Kidney tubule cell (primary cell): ENCODE data around the gene UNC80.
A peak's percentile ranks its signal among the peaks of the same experiment; 100 is the strongest.

Experiments
- DNase-seq: peaks from one replicate; pipeline ENCODE4 v3.0.0-alpha.2; 2018; ENCODE audit warnings: low spot score

The UNC80 gene

DNA sequence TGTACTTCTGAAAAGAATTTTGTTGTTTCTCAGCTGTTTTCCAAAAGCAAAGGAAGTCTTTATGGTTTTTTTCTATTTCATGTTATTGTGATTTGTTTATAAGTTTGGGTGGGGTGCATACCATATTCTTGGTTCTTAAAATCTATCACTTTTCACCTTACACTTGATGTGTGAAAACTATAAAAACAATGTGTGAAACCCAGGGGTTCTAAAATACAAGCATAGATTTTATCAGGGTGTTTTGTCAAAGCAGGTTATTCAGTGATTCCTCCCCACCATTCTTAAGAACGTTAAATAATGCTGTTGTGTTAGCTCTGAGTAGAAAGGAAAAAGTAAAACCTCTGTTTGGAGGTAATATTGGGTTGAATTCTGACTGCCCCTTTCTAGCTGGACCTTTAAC lies 248.5 kb downstream of the UNC80 start:
- no peak for DNase-seq

DNA sequence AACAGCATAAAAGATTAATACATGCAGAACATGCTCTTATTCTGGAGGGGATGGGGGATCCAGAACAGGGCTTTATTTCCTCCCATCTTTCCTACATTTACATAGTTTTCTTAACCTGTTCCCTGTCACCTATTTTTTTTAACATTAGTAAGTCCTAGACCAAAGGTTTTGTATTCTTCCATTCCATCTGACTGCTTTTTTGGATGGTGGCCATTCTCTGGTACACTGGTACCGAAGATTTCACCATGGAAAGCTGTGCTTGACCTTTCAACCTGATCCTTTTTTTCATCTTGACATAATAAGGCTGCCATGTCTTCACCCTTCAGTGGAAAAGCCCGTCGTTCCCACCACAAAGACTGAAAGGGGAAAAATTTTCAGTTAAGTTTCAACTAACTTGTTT lies 251.2 kb downstream of the UNC80 start:
- DNase-seq: no peak

- DNase-seq: no peak
Measured at GRCh38 chr2:210027608-210028007, 256.0 kb downstream of the UNC80 start.

- DNase-seq: peak; percentile 13
Measured at GRCh38 chr2:210028178-210028577, 256.5 kb downstream of the UNC80 start.

GRCh38 chr2:210034087-210034683 lies 262.6 kb downstream of the UNC80 start:
- no peak for DNase-seq

- DNase-seq: no peak
Measured at GRCh38 chr2:210035679-210036078, 264.0 kb downstream of the UNC80 start.

DNA sequence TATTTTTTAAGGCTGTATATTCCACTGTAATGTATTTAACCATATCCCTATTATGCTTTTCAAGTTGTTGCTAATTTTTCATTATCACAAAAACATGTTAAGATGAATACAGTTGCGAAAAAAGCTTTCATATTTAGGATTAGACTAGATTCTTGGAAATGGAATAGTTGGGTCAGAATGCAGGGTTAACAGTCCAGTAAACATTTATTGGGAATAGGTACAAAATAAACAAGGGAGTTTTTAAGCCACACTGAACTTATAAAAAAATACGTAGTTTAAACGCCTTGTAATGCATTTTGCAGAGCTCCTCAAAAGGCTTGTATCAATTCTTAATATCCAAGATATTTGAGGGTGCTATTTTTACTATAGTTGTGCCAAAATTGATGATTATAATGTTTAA lies 266.4 kb downstream of the UNC80 start:
- DNase-seq: no peak

- DNase-seq: no peak
Measured at GRCh38 chr2:210046851-210047500, 275.3 kb downstream of the UNC80 start.
